Kidney capillary endothelial cell (primary cell): ENCODE data around the gene RFX2.
A peak's percentile ranks its signal among the peaks of the same experiment; 100 is the strongest.

Experiments
- DNase-seq: peaks from one replicate; pipeline ENCODE4 v3.0.0-alpha.2; 2018; ENCODE audit warnings: low spot score

RFX2 gene

GRCh38 chr19:6103894-6104293 is 6.4 kb downstream of the RFX2 start:
- no peak for DNase-seq

DNA sequence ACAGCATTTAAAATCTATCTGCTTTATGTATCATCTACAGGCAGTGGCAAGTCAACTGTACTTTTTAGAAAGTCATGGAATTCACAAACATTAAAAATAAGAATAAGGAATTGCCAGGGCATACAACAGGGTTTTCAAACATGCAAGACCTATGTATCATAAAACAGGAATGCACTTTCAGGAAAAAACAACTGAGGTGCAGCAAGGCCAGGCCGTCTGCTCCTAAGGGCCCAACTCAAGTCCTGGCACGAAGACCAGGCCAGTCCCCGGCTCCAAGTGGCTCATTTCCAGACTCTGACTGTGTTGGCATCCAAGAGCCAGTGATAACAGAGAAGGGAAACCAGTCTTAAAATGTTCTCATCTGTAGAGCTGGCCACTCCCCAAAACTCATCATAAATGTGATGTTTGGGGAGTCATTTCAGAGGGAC is 7.1 kb downstream of the RFX2 start:
- peak; percentile 75 for DNase-seq

DNA sequence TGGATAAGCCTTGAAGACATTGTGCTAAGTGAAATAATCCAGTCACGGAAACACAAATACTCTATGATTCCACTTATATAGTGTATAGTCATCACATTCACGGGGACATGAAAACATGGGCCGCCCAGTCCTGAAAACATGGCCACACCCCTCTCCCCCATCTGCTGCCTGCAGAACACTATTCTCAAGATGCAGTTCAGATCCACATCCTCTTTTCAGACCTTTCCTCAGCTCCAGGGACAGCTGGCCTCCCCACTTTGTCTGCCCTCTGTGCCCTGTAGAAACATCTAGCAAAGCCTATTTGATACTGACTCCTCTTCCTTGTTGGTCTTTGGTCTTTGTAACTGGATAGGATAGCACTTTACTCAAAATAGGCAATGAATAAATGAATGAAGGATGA is 8.3 kb downstream of the RFX2 start:
- DNase-seq: no peak

- DNase-seq: no peak
These were observed 8.9 kb downstream of the RFX2 start for GRCh38 chr19:6101291-6101825.

- peak; percentile 89 for DNase-seq
These were observed 9.9 kb downstream of the RFX2 start for GRCh38 chr19:6100284-6100915.

DNA sequence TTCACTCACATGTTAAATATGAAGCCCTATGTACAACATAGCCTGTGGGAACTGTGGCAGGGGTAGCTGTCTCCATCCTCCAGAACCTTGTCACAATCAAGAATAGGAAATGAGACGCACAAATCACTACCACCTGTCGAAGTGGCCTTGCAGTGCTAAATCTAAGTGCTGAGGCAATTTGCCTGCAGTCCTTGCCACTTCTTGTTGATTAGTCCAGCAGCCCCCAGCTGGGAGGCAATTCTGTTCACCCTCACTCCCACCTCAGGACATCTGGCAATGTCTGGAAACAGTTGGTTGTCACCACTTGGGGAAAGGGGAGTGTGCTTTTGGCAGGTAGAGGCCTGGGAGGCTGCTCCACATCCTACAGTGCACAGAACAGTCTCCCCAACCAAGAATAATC is 10.7 kb downstream of the RFX2 start:
- no peak for DNase-seq

GRCh38 chr19:6099033-6099432 is 11.3 kb downstream of the RFX2 start:
- DNase-seq: no peak

GRCh38 chr19:6098574-6098973 is 11.7 kb downstream of the RFX2 start:
- no peak for DNase-seq

GRCh38 chr19:6097911-6098310 is 12.4 kb downstream of the RFX2 start:
- DNase-seq: no peak

DNA sequence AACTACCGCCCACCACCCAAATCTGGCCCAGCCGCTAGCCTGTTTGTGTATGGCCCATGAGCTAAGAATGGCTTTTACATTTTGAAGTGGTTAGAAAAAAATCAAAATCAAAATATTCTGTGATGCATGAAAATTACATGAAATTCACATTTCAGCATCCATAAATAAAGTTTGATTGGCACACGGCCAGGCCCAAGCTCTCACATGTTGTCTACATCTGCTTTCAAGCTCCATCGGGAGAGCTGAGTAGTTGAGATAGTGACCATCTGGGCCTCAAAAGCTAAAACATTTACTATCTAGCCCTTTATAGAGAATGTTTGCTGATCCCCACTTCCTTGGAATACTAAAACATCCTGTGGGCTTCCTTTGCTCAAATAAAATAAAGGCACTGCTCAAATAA is 14.5 kb downstream of the RFX2 start:
- DNase-seq: no peak

- DNase-seq: peak; percentile 77
These were observed 17.7 kb downstream of the RFX2 start for GRCh38 chr19:6092329-6093286.

DNA sequence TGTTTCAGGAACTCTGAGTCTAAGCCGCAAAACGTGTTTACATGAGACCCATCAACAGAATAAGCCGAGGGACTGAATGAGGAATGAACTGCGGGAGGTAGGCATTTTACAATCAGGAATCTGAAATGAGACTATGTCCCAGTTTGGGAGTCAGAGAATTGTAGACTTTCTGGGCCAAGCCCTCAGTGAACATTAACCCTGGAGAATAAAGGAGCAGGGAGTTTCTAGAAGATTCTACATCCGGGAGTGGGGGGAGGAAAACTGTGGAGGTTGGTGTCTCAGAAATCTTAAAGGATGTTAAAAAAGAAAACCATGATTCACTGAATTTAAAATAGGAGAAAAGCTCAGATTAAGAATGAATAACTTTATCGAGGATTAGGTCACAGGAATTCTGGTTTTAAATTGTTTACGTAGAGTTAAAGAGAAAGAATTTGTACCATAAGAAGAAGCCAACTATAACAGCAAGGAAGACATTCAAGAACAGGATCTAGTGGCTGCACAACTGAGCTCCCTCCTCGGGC is 18.5 kb downstream of the RFX2 start:
- DNase-seq: no peak

GRCh38 chr19:6090634-6091033 is 19.7 kb downstream of the RFX2 start:
- no peak for DNase-seq

- DNase-seq: peak; percentile 70
These were observed 21.7 kb downstream of the RFX2 start for GRCh38 chr19:6088602-6089049.

- no peak for DNase-seq
These were observed 23.2 kb downstream of the RFX2 start for GRCh38 chr19:6087074-6087571.

- DNase-seq: no peak
These were observed 24.1 kb downstream of the RFX2 start for GRCh38 chr19:6086068-6086788.

DNA sequence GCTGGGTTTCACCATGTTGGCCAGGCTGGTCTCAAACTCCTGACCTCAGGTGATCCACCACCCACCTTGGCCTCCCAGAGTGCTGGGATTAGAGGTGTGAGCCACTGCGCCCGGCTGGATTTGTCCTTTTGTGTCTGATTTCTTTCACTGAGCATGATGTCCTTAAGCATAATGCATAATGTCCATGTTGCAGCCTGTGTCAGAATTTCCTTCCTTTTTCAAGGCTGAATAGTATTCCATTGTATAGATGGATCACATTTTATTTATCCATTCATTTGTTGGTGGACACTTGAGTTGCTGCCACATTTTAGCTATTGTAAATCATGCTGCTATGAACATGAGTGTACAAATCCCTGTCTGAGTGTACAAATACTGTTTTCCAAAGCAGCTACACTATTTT is 25.5 kb downstream of the RFX2 start:
- DNase-seq: no peak

GRCh38 chr19:6079107-6079506 is 31.2 kb downstream of the RFX2 start:
- DNase-seq: no peak

- DNase-seq: no peak
These were observed 32.2 kb downstream of the RFX2 start for GRCh38 chr19:6078068-6078467.

- no peak for DNase-seq
These were observed 33.4 kb downstream of the RFX2 start for GRCh38 chr19:6076675-6077463.

- DNase-seq: no peak
These were observed 34.0 kb downstream of the RFX2 start for GRCh38 chr19:6076291-6076665.
